NT2/D1 (cell line): Measurements from ENCODE around the gene TTLL5.

ENCODE experiments used
- DNase-seq: peaks from one replicate; pipeline ENCODE4 v3.0.0-alpha.2; 2011; ENCODE audit warnings: low read depth, low spot score
- H3K27me3 ChIP-seq: 2 replicates; pipeline ENCODE4 v1.6.0; 2011; ENCODE audit warnings: mild to moderate bottlenecking; ENCODE audit not compliant: insufficient read length, insufficient read depth
- H3K36me3 ChIP-seq: 2 replicates; pipeline ENCODE4 v1.6.1; 2011; ENCODE audit warnings: mild to moderate bottlenecking, low read length, mixed read lengths; ENCODE audit not compliant: insufficient read depth, insufficient read length
- H3K4me1 ChIP-seq: 2 replicates; pipeline ENCODE4 v1.5.1; 2011; ENCODE audit not compliant: insufficient read depth, insufficient read length
- H3K4me3 ChIP-seq: 2 replicates; pipeline ENCODE4 v1.5.1; 2011; ENCODE audit warnings: low read depth; ENCODE audit not compliant: insufficient read length
- H3K9ac ChIP-seq: 2 replicates; pipeline ENCODE4 v1.6.0; 2011; ENCODE audit warnings: low read depth; ENCODE audit not compliant: insufficient read length
- H3K9me3 ChIP-seq: 2 replicates; pipeline ENCODE4 v1.5.1; 2011; ENCODE audit warnings: mild to moderate bottlenecking, low read length; ENCODE audit not compliant: insufficient read depth
- SUZ12 ChIP-seq: IDR thresholded peaks from 2 replicates; pipeline ENCODE4 v1.6.1; 2011; ENCODE audit not compliant: insufficient read length, insufficient read depth; ENCODE audit errors: extremely low read depth
- YY1 ChIP-seq: IDR thresholded peaks from 2 replicates; pipeline ENCODE4 v1.6.1; 2011; ENCODE audit not compliant: insufficient read length, insufficient read depth
- ZNF274 ChIP-seq: IDR thresholded peaks from 2 replicates; pipeline ENCODE4 v1.6.1; 2011; ENCODE audit warnings: mild to moderate bottlenecking, low read depth, low read length

The TTLL5 gene

DNA sequence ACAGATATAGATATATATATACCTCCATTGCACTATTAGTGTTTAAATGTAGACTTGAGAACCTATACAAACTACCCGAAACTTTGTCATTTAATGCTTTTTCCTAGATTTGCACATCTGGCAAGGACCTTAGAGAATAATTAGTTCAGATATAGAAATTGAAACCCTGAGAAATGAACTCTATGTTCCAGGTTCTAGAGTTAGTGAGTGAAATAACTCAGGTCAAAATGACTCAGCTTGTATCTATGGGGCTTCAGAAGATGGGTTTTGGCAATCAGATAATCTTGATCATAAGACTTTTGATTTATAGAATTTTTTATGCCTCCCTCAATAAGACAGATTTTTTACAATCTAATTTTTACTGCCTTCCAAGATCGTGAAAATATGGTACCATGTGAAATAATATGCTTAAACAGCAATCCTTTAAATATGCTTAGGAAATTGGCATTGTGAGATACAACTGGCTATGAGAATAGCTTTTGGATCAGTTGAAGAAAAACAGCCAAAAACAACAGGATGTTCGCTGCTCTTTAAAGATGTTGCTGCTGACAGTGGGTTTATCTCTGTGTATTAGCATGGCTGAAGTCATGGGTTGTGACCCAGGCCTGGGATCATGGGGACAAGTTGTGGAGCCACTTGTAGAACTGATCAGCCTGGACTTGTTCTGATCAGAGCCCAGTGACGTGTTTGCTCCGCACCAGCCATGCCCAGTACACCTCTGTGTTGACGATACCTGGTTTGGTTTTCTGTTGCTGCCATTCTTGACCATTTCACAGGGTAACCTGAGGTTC is 63.6 kb downstream of the TTLL5 start:
- no peak for DNase-seq
- Histone ChIP-seq H3K4me3 (no peak overlapping the region), H3K9me3 (peaks cover 10% of the 10 kb centered on the region), H3K4me1 (no peaks in the 10 kb centered on the region), H3K36me3 (peaks cover 38% of the 10 kb centered on the region), H3K27me3 (no peaks in the 10 kb centered on the region), H3K9ac (no peak overlapping the region)
- TF ChIP-seq SUZ12 (no peak), YY1 (no peak), ZNF274 (no peak)

DNA sequence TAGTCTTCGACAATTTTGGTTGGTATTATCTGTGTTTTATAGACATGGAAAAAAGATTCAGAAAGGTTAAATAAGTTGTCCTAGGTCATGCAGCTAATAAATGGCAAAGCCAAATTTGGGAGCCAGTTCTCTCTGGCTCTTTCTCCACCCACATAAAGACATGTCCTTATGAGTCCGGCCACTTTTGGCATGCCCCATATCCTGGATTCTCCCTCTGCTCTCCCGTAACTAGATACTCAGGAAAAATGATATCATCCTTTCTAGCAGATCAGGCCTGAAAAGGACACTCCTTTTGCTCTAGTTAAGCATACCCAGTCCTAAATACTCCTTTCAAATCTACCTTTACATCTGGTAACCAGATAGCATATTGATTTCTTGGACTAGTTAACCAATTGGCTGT is 64.4 kb downstream of the TTLL5 start:
- Histone ChIP-seq H3K9me3 (peaks cover 10% of the 10 kb centered on the region), H3K27me3 (no peaks in the 10 kb centered on the region), H3K36me3 (peaks cover 32% of the 10 kb centered on the region), H3K9ac (no peak overlapping the region), H3K4me1 (no peaks in the 10 kb centered on the region), H3K4me3 (no peak overlapping the region)
- TF ChIP-seq ZNF274 (no peak), YY1 (no peak), SUZ12 (no peak)
- no peak for DNase-seq

DNA sequence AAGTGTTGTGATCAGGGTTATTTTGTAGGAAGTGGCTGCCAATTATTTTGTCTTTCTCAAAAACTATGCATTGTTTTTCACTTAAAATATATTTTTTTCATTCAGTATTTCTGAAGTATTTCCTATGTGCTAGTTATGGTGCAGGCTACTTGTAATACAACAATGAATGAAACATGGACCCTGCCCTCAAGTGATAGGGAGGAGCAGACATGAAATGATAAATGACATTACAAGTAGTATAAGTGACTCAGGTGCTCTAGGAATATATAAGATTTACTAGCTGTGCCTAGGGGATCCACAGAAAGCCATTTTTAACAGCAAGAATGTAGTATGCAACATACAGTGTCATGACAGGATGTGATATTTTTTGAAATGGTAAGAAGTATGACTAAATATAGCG is 65.3 kb downstream of the TTLL5 start:
- H3K9ac ChIP-seq, result no peak overlapping the region
- no peaks in the 10 kb centered on the region for H3K27me3 ChIP-seq
- H3K4me1 ChIP-seq, result no peaks in the 10 kb centered on the region
- TF ChIP-seq SUZ12 (no peak), ZNF274 (no peak), YY1 (no peak)
- no peak overlapping the region for H3K4me3 ChIP-seq
- no peak for DNase-seq
- peaks cover 10% of the 10 kb centered on the region for H3K9me3 ChIP-seq
- peaks cover 27% of the 10 kb centered on the region for H3K36me3 ChIP-seq

DNA sequence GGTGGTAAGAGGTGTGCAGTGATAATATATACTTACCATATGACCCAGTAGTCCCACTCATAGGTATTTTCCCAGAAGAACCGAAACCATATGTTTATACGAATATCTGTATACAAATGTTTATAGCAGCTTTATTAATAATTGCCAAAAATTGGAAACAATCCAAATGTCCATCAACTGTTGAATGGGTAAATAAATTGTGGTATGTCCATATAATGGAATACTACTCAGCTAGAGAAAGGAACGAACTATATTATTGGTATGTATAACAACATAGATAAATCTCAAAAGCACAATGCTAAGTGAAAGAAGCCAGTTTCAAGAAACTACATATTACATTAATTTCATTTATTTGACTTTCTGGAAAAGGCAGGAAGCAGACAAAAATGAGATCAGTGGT is 66.1 kb downstream of the TTLL5 start:
- peaks cover 20% of the 10 kb centered on the region for H3K36me3 ChIP-seq
- no peaks in the 10 kb centered on the region for H3K27me3 ChIP-seq
- no peaks in the 10 kb centered on the region for H3K4me1 ChIP-seq
- peaks cover 10% of the 10 kb centered on the region for H3K9me3 ChIP-seq
- TF ChIP-seq SUZ12, result no peak
- no peak for TF ChIP-seq YY1
- no peak for TF ChIP-seq ZNF274
- DNase-seq, result no peak
- H3K9ac ChIP-seq, result no peak overlapping the region
- no peak overlapping the region for H3K4me3 ChIP-seq

DNA sequence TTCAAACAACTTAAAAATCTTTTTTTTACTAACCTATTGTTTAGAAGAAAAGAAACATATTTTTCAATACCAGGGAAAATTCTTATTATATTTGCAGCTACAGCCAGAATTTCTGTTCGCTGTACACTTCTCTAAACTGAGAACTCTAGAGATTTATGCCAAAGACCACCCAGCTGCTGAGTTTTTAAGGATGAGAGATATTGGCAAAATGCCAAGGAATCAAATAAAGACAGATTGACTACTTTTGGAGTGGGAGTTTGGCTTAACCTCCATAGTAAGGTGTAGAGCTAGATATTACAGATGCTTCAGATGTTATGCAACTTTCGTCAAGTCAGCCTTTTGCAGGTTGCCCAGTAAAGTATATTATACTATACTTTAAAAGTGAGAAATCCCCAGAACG is 71.8 kb downstream of the TTLL5 start:
- H3K4me3 ChIP-seq, result no peak overlapping the region
- peaks cover 2% of the 10 kb centered on the region for H3K4me1 ChIP-seq
- no peak for DNase-seq
- H3K36me3 ChIP-seq, result peaks cover 23% of the 10 kb centered on the region
- no peaks in the 10 kb centered on the region for H3K9me3 ChIP-seq
- no peak overlapping the region for H3K9ac ChIP-seq
- TF ChIP-seq ZNF274 (no peak), YY1 (no peak), SUZ12 (no peak)
- no peaks in the 10 kb centered on the region for H3K27me3 ChIP-seq

DNA sequence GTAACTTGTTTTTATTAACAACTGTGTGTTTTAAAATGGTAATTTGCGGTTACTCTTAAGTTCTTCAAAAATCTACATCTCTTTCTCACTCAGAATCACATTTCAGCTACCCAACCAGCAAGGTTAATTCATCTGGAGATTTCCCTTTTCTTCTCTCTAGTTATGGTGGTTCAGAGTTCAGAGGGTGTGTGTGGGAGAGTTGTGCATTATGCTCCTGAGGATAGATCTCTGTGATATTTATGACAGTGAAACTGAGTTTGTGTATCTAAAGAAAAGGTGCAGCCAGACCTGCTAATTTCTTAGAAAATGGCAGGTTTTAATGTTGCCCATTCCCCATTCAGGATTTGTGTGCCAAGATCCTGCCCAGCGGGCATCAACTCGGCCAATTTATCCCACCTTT is 73.8 kb downstream of the TTLL5 start:
- H3K9me3 ChIP-seq, result no peaks in the 10 kb centered on the region
- H3K9ac ChIP-seq, result no peak overlapping the region
- H3K27me3 ChIP-seq, result no peaks in the 10 kb centered on the region
- H3K4me3 ChIP-seq, result no peak overlapping the region
- H3K36me3 ChIP-seq, result peaks cover 23% of the 10 kb centered on the region
- no peak for DNase-seq
- H3K4me1 ChIP-seq, result peaks cover 2% of the 10 kb centered on the region
- TF ChIP-seq YY1 (no peak), ZNF274 (no peak), SUZ12 (no peak)

DNA sequence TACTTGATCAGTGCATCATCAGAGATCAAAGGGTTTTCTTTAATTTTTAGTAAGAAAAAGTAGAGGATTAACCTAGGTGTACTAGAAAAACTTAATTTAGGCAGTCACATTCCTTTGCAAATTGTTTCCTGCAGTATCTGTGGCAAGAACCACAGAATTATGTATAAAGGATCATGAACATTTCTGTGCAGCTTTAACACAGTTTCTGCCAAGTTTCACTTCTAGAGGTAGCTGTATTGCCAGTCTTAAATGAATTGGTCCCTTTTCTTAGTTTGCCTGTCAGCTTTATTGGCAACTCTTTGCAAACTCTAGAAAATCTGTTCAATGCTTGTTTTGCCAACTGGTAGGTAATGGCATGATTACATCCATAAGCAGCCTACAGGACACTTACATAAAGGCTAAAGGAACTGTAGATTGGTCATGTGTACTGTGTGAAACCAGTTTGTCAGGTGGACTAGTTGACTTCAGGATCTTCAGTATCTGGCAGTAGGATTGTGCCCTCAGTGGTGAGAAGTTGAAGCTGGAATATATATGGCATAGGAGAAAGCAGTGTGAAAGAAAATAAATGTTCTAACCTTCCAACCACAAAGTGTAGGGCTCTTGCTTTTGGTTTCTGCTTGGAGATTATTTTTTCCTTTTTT is 75.9 kb downstream of the TTLL5 start:
- TF ChIP-seq YY1, result no peak
- no peak for TF ChIP-seq ZNF274
- TF ChIP-seq SUZ12, result no peak
- H3K4me3 ChIP-seq, result no peak overlapping the region
- no peak overlapping the region for H3K9ac ChIP-seq
- H3K36me3 ChIP-seq, result peaks cover 23% of the 10 kb centered on the region
- DNase-seq, result no peak
- no peaks in the 10 kb centered on the region for H3K9me3 ChIP-seq
- peaks cover 2% of the 10 kb centered on the region for H3K4me1 ChIP-seq
- H3K27me3 ChIP-seq, result no peaks in the 10 kb centered on the region
